ENCODE results near the gene MATN4. TPM values are rescaled to one million over a fixed set of nuclear protein-coding genes. Genes with fewer than 3 reads are reported as not detected.
"Not testable (repeated sequence)": the region's sequence is repeated elsewhere in the genome, so short reads cannot be mapped to it uniquely, and the experiment has no call there.

MATN4 gene
- total RNA-seq, 2 donors from 2014 or later: 0.20 to 0.46 TPM

- Mint-ChIP-seq H3K36me3 (ENCODE audit: low read depth) (no peaks in the 10 kb centered on the region), H3K9me3 (no peaks in the 10 kb centered on the region), H3K4me3 (no peak overlapping the region), H3K27me3 (ENCODE audit: insufficient read depth) (no peaks in the 10 kb centered on the region), H3K27ac (no peak overlapping the region), H3K4me1 (peaks cover 19% of the 10 kb centered on the region)
- Histone ChIP-seq H3K27me3 (ENCODE audit: control insufficient read depth, insufficient read depth, low read length, poor library complexity, severe bottlenecking) (no peaks in the 10 kb centered on the region), H3K4me1 (ENCODE audit: control insufficient read depth, insufficient read depth, low read length) (peaks cover 2% of the 10 kb centered on the region), H3K9me3 (ENCODE audit: control insufficient read depth, low read length) (no peaks in the 10 kb centered on the region), H3K36me3 (ENCODE audit: control insufficient read depth, insufficient read depth, low read length) (no peaks in the 10 kb centered on the region), H3K9ac (ENCODE audit: extremely low read depth, low read length, poor library complexity, severe bottlenecking) (no peak overlapping the region), H3K27ac (ENCODE audit: low read depth, low read length) (no peak overlapping the region), H3K4me3 (ENCODE audit: low read length) (no peak overlapping the region)
- WGBS, 2 experiments (ENCODE audit: insufficient coverage in 1 of 2, insufficient read length in 1 of 2): 93 to 100% methylated on average over 1 of the region's 1 CpG
- TF ChIP-seq CTCF (conservative IDR thresholded peaks at IDR 0.05): no peak
- DNase-seq: no peak
These were observed 45.6 kb upstream of the MATN4 start for GRCh38 chr20:45353746-45354145.

- peaks cover 2% of the 10 kb centered on the region for H3K4me1 ChIP-seq (ENCODE audit: control insufficient read depth, insufficient read depth, low read length)
- no peak overlapping the region for H3K4me3 Mint-ChIP-seq
- DNase-seq: no peak
- 92 to 100% methylated on average over 1 to 2 of the region's 3 CpGs for WGBS, 2 experiments (ENCODE audit: insufficient coverage in 1 of 2, insufficient read length in 1 of 2)
- no peak for TF ChIP-seq CTCF (conservative IDR thresholded peaks at IDR 0.05)
- no peaks in the 10 kb centered on the region for H3K27me3 ChIP-seq (ENCODE audit: control insufficient read depth, insufficient read depth, low read length, poor library complexity, severe bottlenecking)
- H3K27me3 Mint-ChIP-seq (ENCODE audit: insufficient read depth): no peaks in the 10 kb centered on the region
- no peaks in the 10 kb centered on the region for H3K36me3 ChIP-seq (ENCODE audit: control insufficient read depth, insufficient read depth, low read length)
- H3K9ac ChIP-seq (ENCODE audit: extremely low read depth, low read length, poor library complexity, severe bottlenecking): no peak overlapping the region
- no peak overlapping the region for H3K4me3 ChIP-seq (ENCODE audit: low read length)
- no peaks in the 10 kb centered on the region for H3K36me3 Mint-ChIP-seq (ENCODE audit: low read depth)
- H3K4me1 Mint-ChIP-seq: peaks cover 11% of the 10 kb centered on the region
- no peak overlapping the region for H3K27ac ChIP-seq (ENCODE audit: low read depth, low read length)
- H3K9me3 ChIP-seq (ENCODE audit: control insufficient read depth, low read length): no peaks in the 10 kb centered on the region
- no peaks in the 10 kb centered on the region for H3K9me3 Mint-ChIP-seq
- H3K27ac Mint-ChIP-seq: no peak overlapping the region
These were observed 44.6 kb upstream of the MATN4 start for GRCh38 chr20:45352729-45353128.

- H3K27ac Mint-ChIP-seq; H3K4me1 ChIP-seq (ENCODE audit: control insufficient read depth, insufficient read depth, low read length); H3K27ac ChIP-seq (ENCODE audit: low read depth, low read length); H3K27me3 Mint-ChIP-seq (ENCODE audit: insufficient read depth); H3K36me3 ChIP-seq (ENCODE audit: control insufficient read depth, insufficient read depth, low read length); H3K9ac ChIP-seq (ENCODE audit: extremely low read depth, low read length, poor library complexity, severe bottlenecking); H3K27me3 ChIP-seq (ENCODE audit: control insufficient read depth, insufficient read depth, low read length, poor library complexity, severe bottlenecking); H3K36me3 Mint-ChIP-seq (ENCODE audit: low read depth); DNase-seq; H3K4me3 ChIP-seq (ENCODE audit: low read length); H3K9me3 Mint-ChIP-seq; H3K4me3 Mint-ChIP-seq; H3K9me3 ChIP-seq (ENCODE audit: control insufficient read depth, low read length): not testable (repeated sequence)
- peaks cover 29% of the 10 kb centered on the region for H3K4me1 Mint-ChIP-seq
- WGBS, 2 experiments (ENCODE audit: insufficient coverage in 1 of 2, insufficient read length in 1 of 2): 92 to 97% methylated on average over 7 to 10 of the region's 10 CpGs
These were observed 42.7 kb upstream of the MATN4 start for GRCh38 chr20:45350795-45351194.

- Mint-ChIP-seq H3K36me3 (ENCODE audit: low read depth) (no peaks in the 10 kb centered on the region), H3K9me3 (no peaks in the 10 kb centered on the region), H3K4me1 (peaks cover 34% of the 10 kb centered on the region), H3K27me3 (ENCODE audit: insufficient read depth) (no peaks in the 10 kb centered on the region), H3K4me3 (no peak overlapping the region), H3K27ac (no peak overlapping the region)
- no peak overlapping the region for H3K27ac ChIP-seq (ENCODE audit: low read depth, low read length)
- no peak overlapping the region for H3K9ac ChIP-seq (ENCODE audit: extremely low read depth, low read length, poor library complexity, severe bottlenecking)
- no peak for TF ChIP-seq CTCF (conservative IDR thresholded peaks at IDR 0.05)
- no peak overlapping the region for H3K4me3 ChIP-seq (ENCODE audit: low read length)
- H3K4me1 ChIP-seq (ENCODE audit: control insufficient read depth, insufficient read depth, low read length): peaks cover 12% of the 10 kb centered on the region
- H3K9me3 ChIP-seq (ENCODE audit: control insufficient read depth, low read length): no peaks in the 10 kb centered on the region
- WGBS, 2 experiments (ENCODE audit: insufficient coverage in 1 of 2, insufficient read length in 1 of 2): 89 to 93% methylated on average over 1 of the region's 1 CpG
- no peaks in the 10 kb centered on the region for H3K36me3 ChIP-seq (ENCODE audit: control insufficient read depth, insufficient read depth, low read length)
- no peak for DNase-seq
- H3K27me3 ChIP-seq (ENCODE audit: control insufficient read depth, insufficient read depth, low read length, poor library complexity, severe bottlenecking): no peaks in the 10 kb centered on the region
These were observed 42.1 kb upstream of the MATN4 start for GRCh38 chr20:45350217-45350616.

All from endodermal cell (in vitro differentiated cells).